ENCODE data around the gene SLC23A3.

Gene SLC23A3

GRCh38 chr2:219175928-219176817, 6.3 kb upstream of the SLC23A3 start:
- TF ChIP-seq POLR2AphosphoS5 (IDR thresholded peaks at IDR 0.05; ENCODE audit: low read depth, low read length) (no peak), FOXP2 (optimal IDR thresholded peaks at IDR 0.05; ENCODE audit: borderline replicate concordance, extremely low read depth, extremely low read length, insufficient read depth) (no peak), SIN3A (IDR thresholded peaks at IDR 0.05; ENCODE audit: borderline replicate concordance, insufficient read depth, low read length) (no peak), TAF1 (IDR thresholded peaks at IDR 0.05; ENCODE audit: borderline replicate concordance, insufficient read depth, low read length) (no peak), REST (IDR thresholded peaks at IDR 0.05; ENCODE audit: insufficient read depth in 1 of 2, low read depth in 2 of 2, low read length in 2 of 2) (no peak)

- TF ChIP-seq FOXP2 (optimal IDR thresholded peaks at IDR 0.05; ENCODE audit: borderline replicate concordance, extremely low read depth, extremely low read length, insufficient read depth) = no peak
- TF ChIP-seq TAF1 (IDR thresholded peaks at IDR 0.05; ENCODE audit: borderline replicate concordance, insufficient read depth, low read length) = no peak
- TF ChIP-seq SIN3A (IDR thresholded peaks at IDR 0.05; ENCODE audit: borderline replicate concordance, insufficient read depth, low read length) = no peak
- TF ChIP-seq REST (IDR thresholded peaks at IDR 0.05; ENCODE audit: insufficient read depth in 1 of 2, low read depth in 2 of 2, low read length in 2 of 2) = no peak
- TF ChIP-seq POLR2AphosphoS5 (IDR thresholded peaks at IDR 0.05; ENCODE audit: low read depth, low read length) = no peak
Observed at GRCh38 chr2:219175486-219175885, 5.7 kb upstream of the SLC23A3 start.

GRCh38 chr2:219174801-219175200, 5.0 kb upstream of the SLC23A3 start:
- TF ChIP-seq REST (IDR thresholded peaks at IDR 0.05; ENCODE audit: insufficient read depth in 1 of 2, low read depth in 2 of 2, low read length in 2 of 2) = no peak
- TF ChIP-seq TAF1 (IDR thresholded peaks at IDR 0.05; ENCODE audit: borderline replicate concordance, insufficient read depth, low read length) = no peak
- no peak for TF ChIP-seq FOXP2 (optimal IDR thresholded peaks at IDR 0.05; ENCODE audit: borderline replicate concordance, extremely low read depth, extremely low read length, insufficient read depth)
- no peak for TF ChIP-seq SIN3A (IDR thresholded peaks at IDR 0.05; ENCODE audit: borderline replicate concordance, insufficient read depth, low read length)
- no peak for TF ChIP-seq POLR2AphosphoS5 (IDR thresholded peaks at IDR 0.05; ENCODE audit: low read depth, low read length)

- no peak for TF ChIP-seq POLR2AphosphoS5 (IDR thresholded peaks at IDR 0.05; ENCODE audit: low read depth, low read length)
- TF ChIP-seq TAF1 (IDR thresholded peaks at IDR 0.05; ENCODE audit: borderline replicate concordance, insufficient read depth, low read length) = no peak
- TF ChIP-seq SIN3A (IDR thresholded peaks at IDR 0.05; ENCODE audit: borderline replicate concordance, insufficient read depth, low read length) = no peak
- TF ChIP-seq REST (IDR thresholded peaks at IDR 0.05; ENCODE audit: insufficient read depth in 1 of 2, low read depth in 2 of 2, low read length in 2 of 2) = no peak
- no peak for TF ChIP-seq FOXP2 (optimal IDR thresholded peaks at IDR 0.05; ENCODE audit: borderline replicate concordance, extremely low read depth, extremely low read length, insufficient read depth)
Observed at GRCh38 chr2:219174146-219174545, 4.3 kb upstream of the SLC23A3 start.

All from PFSK-1 (cell line).